GM23338 (cell line): ENCODE measurements around the gene RAB40C. TPM values are rescaled to one million over a fixed set of nuclear protein-coding genes. Genes with fewer than 3 reads are reported as not detected.

Source experiments
- ATAC-seq: fragments of 200-7000 bp; cut with Tn5 transposase; 3 replicates; pipeline ENCODE4 v1.9.1; 2020
- DNase-seq: peaks from one replicate; pipeline ENCODE4 v3.0.0-alpha.2; 2015; ENCODE audit warnings: low spot score
- H2AFZ ChIP-seq: fragments of 200-600 bp; sonication (generic); 2 replicates; pipeline ENCODE4 v1.8.0; 2016; ENCODE audit warnings: antibody characterized with exemption, mild to moderate bottlenecking, moderate library complexity
- H3F3A ChIP-seq: fragments of 200-600 bp; sonication (generic); replicated peaks from 2 replicates; pipeline ENCODE4 v1.8.0; 2017; ENCODE audit warnings: antibody characterized with exemption, mixed run types, low read depth
- H3K27ac ChIP-seq: fragments of 200-600 bp; sonication (generic); 2 replicates; pipeline ENCODE4 v1.6.1; 2016; ENCODE audit warnings: low read depth
- H3K27me3 ChIP-seq: fragments of 200-600 bp; sonication (generic); 2 replicates; pipeline ENCODE4 v1.8.0; 2016; ENCODE audit warnings: mild to moderate bottlenecking, mixed run types, moderate library complexity; ENCODE audit not compliant: insufficient read depth
- H3K36me3 ChIP-seq: fragments of 200-600 bp; sonication (generic); 2 replicates; pipeline ENCODE4 v1.8.0; 2016; ENCODE audit warnings: mild to moderate bottlenecking; ENCODE audit not compliant: insufficient read depth
- H3K4me1 ChIP-seq: fragments of 200-600 bp; sonication (generic); 2 replicates; pipeline ENCODE4 v1.8.0; 2016; ENCODE audit warnings: mild to moderate bottlenecking, moderate library complexity; ENCODE audit not compliant: insufficient read depth
- H3K4me2 ChIP-seq: fragments of 200-600 bp; sonication (generic); 2 replicates; pipeline ENCODE4 v1.7.1; 2017; ENCODE audit warnings: mixed run types
- H3K4me3 ChIP-seq: fragments of 200-600 bp; sonication (generic); 2 replicates; pipeline ENCODE4 v1.6.1; 2016; ENCODE audit warnings: mixed run types
- H3K79me2 ChIP-seq: fragments of 200-600 bp; sonication (generic); replicated peaks from 2 replicates; pipeline ENCODE4 v1.8.0; 2017; ENCODE audit warnings: mild to moderate bottlenecking; ENCODE audit not compliant: insufficient read depth
- H3K9me2 ChIP-seq: fragments of 200-600 bp; sonication (generic); 2 replicates; pipeline ENCODE4 v1.8.0; 2017; ENCODE audit not compliant: insufficient read depth
- H4K20me1 ChIP-seq: fragments of 200-600 bp; sonication (generic); replicated peaks from 2 replicates; pipeline ENCODE4 v1.8.0; 2017; ENCODE audit warnings: mild to moderate bottlenecking; ENCODE audit not compliant: insufficient read depth
- H3K27ac Mint-ChIP-seq: 2 replicates; pipeline ENCODE4 v1.8.0; 2020; ENCODE audit warnings: inconsistent platforms, mild to moderate bottlenecking, moderate library complexity, mixed read lengths
- H3K27me3 Mint-ChIP-seq: 3 replicates; pipeline ENCODE4 v1.8.0; 2022; ENCODE audit warnings: low read depth, mild to moderate bottlenecking, moderate library complexity, mixed read lengths, inconsistent platforms; ENCODE audit not compliant: insufficient read depth, poor library complexity
- H3K36me3 Mint-ChIP-seq: 3 replicates; pipeline ENCODE4 v1.8.0; 2021; ENCODE audit warnings: low read depth, mild to moderate bottlenecking, inconsistent platforms, moderate library complexity, mixed read lengths
- H3K4me1 Mint-ChIP-seq: 3 replicates; pipeline ENCODE4 v1.8.0; 2020; ENCODE audit warnings: mild to moderate bottlenecking, inconsistent platforms, mixed read lengths
- H3K4me3 Mint-ChIP-seq: 3 replicates; pipeline ENCODE4 v1.8.0; 2021; ENCODE audit warnings: moderate library complexity, mild to moderate bottlenecking, inconsistent platforms, mixed read lengths
- H3K9me3 Mint-ChIP-seq: 3 replicates; pipeline ENCODE4 v1.8.0; 2020; ENCODE audit warnings: moderate library complexity, mild to moderate bottlenecking, inconsistent platforms, mixed read lengths
- CREB1 ChIP-seq: fragments of 250-450 bp; sonication (Bioruptor Pico); IDR thresholded peaks from 2 replicates; pipeline ENCODE4 v1.5.0; 2020; ENCODE audit warnings: low read depth, mild to moderate bottlenecking, moderate library complexity
- EZH2 ChIP-seq: fragments of 200-600 bp; sonication (generic); IDR thresholded peaks from one replicate; pipeline ENCODE4 v1.8.0; 2017; ENCODE audit warnings: antibody characterized with exemption, mild to moderate bottlenecking, low read depth; ENCODE audit not compliant: unreplicated experiment
- EZH2phosphoT487 ChIP-seq: fragments of 200-600 bp; sonication (generic); IDR thresholded peaks from one replicate; pipeline ENCODE4 v1.8.1; 2018; ENCODE audit warnings: antibody characterized with exemption; ENCODE audit not compliant: unreplicated experiment
- JUNB ChIP-seq: IDR thresholded peaks from one replicate; pipeline ENCODE4 v1.6.1; 2016; ENCODE audit warnings: antibody characterized with exemption; ENCODE audit not compliant: unreplicated experiment
- NANOG ChIP-seq: IDR thresholded peaks from 2 replicates; pipeline ENCODE4 v1.6.1; 2016; ENCODE audit warnings: antibody characterized with exemption, borderline replicate concordance
- POLR2AphosphoS5 ChIP-seq: IDR thresholded peaks from 2 replicates; pipeline ENCODE4 v1.6.1; 2016; ENCODE audit warnings: antibody characterized with exemption, low read depth
- STAT1 ChIP-seq: IDR thresholded peaks from one replicate; pipeline ENCODE4 v1.6.1; 2016; ENCODE audit warnings: antibody characterized with exemption; ENCODE audit not compliant: unreplicated experiment
- ZNF114 ChIP-seq: fragments of 250-450 bp; sonication (Bioruptor Pico); IDR thresholded peaks from 2 replicates; pipeline ENCODE4 v1.5.0; 2020; ENCODE audit warnings: mild to moderate bottlenecking, moderate library complexity
- ZNF331 ChIP-seq: fragments of 250-450 bp; sonication (Bioruptor Pico); IDR thresholded peaks from 2 replicates; pipeline ENCODE4 v1.5.0; 2020; ENCODE audit warnings: low read depth, mild to moderate bottlenecking, moderate library complexity
- polyA plus RNA-seq: library from polyadenylated mRNA; unstranded; fragments of >200 nt; fragmentation: Nextera tagmentation; extraction: Ambion mirVana; gene quantifications from 2 replicates; pipeline ENCODE4 v1.2.1, GENCODE V29; 2016
- total RNA-seq: library from RNA; depleted of rRNA; stranded (reverse); fragments of >200 nt; shearing (Covaris generic); gene quantifications from 2 replicates; pipeline ENCODE4 v1.2.3, GENCODE V29; 2014
- TF ChIP-seq, protein P1 (sequence below): IDR thresholded peaks from 2 replicates; pipeline ENCODE4 v1.6.1; 2016; ENCODE audit warnings: antibody characterized with exemption
- TF ChIP-seq, protein P2 (sequence below): fragments of 250-450 bp; sonication (Bioruptor Pico); IDR thresholded peaks from 2 replicates; pipeline ENCODE4 v1.5.0; 2020; ENCODE audit warnings: mild to moderate bottlenecking, moderate library complexity
- TF ChIP-seq, protein P3 (sequence below), 2 experiments: fragments of 200-600 bp in 1 of 2; sonication (generic) in 1 of 2; conservative IDR thresholded peaks; 2 replicates each; pipeline versions ENCODE4 v1.5.1 to v1.6.1; 2016 to 2017; ENCODE audit warnings: antibody characterized with exemption in 2 of 2, low read depth in 2 of 2, mild to moderate bottlenecking in 2 of 2, moderate library complexity in 1 of 2
- TF ChIP-seq, protein P4 (sequence below): IDR thresholded peaks from one replicate; pipeline ENCODE4 v1.6.1; 2018; ENCODE audit warnings: antibody characterized with exemption; ENCODE audit not compliant: unreplicated experiment

Gene RAB40C
- total and polyA plus RNA-seq, 2 experiments from 2014 or later, result 11.2 to 24.6 TPM

DNA sequence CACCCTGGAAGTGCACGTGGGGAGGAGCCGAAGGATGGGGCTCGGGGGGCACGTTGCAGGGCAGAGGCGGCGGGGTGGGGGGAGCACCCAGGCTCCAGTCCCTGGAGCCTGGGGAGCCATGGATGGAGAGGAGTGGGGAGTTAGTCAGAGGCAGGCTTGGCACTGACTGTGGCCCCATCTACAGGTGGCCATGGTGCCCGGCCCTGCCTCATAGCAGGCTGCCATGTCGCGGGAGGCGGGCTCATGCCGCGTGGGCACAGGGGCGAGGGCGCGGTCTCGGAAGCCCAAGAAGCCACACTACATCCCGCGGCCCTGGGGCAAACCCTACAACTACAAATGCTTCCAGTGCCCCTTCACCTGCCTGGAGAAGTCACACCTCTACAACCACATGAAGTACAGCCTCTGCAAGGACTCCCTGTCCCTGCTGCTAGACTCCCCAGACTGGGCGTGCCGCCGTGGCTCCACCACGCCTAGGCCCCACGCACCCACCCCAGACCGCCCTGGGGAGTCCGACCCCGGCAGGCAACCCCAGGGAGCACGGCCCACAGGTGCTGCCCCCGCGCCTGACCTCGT, 26.7 kb upstream of the RAB40C start:
- Mint-ChIP-seq H3K27ac (no peak overlapping the region), H3K9me3 (no peaks in the 10 kb centered on the region), H3K27me3 (peaks cover 12% of the 10 kb centered on the region), H3K4me3 (no peak overlapping the region), H3K4me1 (no peaks in the 10 kb centered on the region), H3K36me3 (no peaks in the 10 kb centered on the region)
- Histone ChIP-seq H2AFZ (no peak overlapping the region), H4K20me1 (no peaks in the 10 kb centered on the region), H3K79me2 (no peaks in the 10 kb centered on the region), H3K9me2 (no peaks in the 10 kb centered on the region), H3K4me3 (no peak overlapping the region), H3K27me3 (peaks cover 34% of the 10 kb centered on the region), H3K4me1 (peaks cover 11% of the 10 kb centered on the region; the same call in 1 of the 2 replicates), H3K36me3 (no peaks in the 10 kb centered on the region), H3F3A (0 out of 2 replicates have a peak, but pooled peaks cover 2% of the 10 kb centered on the region), H3K4me2 (no peak overlapping the region), H3K27ac (no peak overlapping the region)
- no peak for ATAC-seq
- no peak for TF ChIP-seq JUNB
- no peak for TF ChIP-seq NANOG
- TF ChIP-seq, protein P1, sequence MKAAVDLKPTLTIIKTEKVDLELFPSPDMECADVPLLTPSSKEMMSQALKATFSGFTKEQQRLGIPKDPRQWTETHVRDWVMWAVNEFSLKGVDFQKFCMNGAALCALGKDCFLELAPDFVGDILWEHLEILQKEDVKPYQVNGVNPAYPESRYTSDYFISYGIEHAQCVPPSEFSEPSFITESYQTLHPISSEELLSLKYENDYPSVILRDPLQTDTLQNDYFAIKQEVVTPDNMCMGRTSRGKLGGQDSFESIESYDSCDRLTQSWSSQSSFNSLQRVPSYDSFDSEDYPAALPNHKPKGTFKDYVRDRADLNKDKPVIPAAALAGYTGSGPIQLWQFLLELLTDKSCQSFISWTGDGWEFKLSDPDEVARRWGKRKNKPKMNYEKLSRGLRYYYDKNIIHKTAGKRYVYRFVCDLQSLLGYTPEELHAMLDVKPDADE, result no peak
- TF ChIP-seq, protein P2, sequence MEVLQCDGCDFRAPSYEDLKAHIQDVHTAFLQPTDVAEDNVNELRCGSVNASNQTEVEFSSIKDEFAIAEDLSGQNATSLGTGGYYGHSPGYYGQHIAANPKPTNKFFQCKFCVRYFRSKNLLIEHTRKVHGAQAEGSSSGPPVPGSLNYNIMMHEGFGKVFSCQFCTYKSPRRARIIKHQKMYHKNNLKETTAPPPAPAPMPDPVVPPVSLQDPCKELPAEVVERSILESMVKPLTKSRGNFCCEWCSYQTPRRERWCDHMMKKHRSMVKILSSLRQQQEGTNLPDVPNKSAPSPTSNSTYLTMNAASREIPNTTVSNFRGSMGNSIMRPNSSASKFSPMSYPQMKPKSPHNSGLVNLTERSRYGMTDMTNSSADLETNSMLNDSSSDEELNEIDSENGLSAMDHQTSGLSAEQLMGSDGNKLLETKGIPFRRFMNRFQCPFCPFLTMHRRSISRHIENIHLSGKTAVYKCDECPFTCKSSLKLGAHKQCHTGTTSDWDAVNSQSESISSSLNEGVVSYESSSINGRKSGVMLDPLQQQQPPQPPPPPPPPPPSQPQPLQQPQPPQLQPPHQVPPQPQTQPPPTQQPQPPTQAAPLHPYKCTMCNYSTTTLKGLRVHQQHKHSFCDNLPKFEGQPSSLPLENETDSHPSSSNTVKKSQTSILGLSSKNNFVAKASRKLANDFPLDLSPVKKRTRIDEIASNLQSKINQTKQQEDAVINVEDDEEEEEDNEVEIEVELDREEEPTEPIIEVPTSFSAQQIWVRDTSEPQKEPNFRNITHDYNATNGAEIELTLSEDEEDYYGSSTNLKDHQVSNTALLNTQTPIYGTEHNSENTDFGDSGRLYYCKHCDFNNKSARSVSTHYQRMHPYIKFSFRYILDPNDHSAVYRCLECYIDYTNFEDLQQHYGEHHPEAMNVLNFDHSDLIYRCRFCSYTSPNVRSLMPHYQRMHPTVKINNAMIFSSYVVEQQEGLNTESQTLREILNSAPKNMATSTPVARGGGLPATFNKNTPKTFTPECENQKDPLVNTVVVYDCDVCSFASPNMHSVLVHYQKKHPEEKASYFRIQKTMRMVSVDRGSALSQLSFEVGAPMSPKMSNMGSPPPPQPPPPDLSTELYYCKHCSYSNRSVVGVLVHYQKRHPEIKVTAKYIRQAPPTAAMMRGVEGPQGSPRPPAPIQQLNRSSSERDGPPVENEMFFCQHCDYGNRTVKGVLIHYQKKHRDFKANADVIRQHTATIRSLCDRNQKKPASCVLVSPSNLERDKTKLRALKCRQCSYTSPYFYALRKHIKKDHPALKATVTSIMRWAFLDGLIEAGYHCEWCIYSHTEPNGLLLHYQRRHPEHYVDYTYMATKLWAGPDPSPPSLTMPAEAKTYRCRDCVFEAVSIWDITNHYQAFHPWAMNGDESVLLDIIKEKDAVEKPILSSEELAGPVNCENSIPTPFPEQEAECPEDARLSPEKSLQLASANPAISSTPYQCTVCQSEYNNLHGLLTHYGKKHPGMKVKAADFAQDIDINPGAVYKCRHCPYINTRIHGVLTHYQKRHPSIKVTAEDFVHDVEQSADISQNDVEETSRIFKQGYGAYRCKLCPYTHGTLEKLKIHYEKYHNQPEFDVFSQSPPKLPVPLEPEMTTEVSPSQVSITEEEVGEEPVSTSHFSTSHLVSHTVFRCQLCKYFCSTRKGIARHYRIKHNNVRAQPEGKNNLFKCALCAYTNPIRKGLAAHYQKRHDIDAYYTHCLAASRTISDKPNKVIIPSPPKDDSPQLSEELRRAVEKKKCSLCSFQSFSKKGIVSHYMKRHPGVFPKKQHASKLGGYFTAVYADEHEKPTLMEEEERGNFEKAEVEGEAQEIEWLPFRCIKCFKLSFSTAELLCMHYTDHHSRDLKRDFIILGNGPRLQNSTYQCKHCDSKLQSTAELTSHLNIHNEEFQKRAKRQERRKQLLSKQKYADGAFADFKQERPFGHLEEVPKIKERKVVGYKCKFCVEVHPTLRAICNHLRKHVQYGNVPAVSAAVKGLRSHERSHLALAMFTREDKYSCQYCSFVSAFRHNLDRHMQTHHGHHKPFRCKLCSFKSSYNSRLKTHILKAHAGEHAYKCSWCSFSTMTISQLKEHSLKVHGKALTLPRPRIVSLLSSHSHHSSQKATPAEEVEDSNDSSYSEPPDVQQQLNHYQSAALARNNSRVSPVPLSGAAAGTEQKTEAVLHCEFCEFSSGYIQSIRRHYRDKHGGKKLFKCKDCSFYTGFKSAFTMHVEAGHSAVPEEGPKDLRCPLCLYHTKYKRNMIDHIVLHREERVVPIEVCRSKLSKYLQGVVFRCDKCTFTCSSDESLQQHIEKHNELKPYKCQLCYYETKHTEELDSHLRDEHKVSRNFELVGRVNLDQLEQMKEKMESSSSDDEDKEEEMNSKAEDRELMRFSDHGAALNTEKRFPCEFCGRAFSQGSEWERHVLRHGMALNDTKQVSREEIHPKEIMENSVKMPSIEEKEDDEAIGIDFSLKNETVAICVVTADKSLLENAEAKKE (CRISPR knock-in tag), result no peak
- TF ChIP-seq ZNF331, result no peak
- no peak for TF ChIP-seq POLR2AphosphoS5
- no peak for TF ChIP-seq CREB1 (CRISPR knock-in tag)
- TF ChIP-seq, protein P3, sequence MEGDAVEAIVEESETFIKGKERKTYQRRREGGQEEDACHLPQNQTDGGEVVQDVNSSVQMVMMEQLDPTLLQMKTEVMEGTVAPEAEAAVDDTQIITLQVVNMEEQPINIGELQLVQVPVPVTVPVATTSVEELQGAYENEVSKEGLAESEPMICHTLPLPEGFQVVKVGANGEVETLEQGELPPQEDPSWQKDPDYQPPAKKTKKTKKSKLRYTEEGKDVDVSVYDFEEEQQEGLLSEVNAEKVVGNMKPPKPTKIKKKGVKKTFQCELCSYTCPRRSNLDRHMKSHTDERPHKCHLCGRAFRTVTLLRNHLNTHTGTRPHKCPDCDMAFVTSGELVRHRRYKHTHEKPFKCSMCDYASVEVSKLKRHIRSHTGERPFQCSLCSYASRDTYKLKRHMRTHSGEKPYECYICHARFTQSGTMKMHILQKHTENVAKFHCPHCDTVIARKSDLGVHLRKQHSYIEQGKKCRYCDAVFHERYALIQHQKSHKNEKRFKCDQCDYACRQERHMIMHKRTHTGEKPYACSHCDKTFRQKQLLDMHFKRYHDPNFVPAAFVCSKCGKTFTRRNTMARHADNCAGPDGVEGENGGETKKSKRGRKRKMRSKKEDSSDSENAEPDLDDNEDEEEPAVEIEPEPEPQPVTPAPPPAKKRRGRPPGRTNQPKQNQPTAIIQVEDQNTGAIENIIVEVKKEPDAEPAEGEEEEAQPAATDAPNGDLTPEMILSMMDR (conservative IDR thresholded peaks at IDR 0.05; ENCODE audit: low read depth in 2 of 2), result no peak
- no peak for TF ChIP-seq EZH2
- TF ChIP-seq, protein P4, sequence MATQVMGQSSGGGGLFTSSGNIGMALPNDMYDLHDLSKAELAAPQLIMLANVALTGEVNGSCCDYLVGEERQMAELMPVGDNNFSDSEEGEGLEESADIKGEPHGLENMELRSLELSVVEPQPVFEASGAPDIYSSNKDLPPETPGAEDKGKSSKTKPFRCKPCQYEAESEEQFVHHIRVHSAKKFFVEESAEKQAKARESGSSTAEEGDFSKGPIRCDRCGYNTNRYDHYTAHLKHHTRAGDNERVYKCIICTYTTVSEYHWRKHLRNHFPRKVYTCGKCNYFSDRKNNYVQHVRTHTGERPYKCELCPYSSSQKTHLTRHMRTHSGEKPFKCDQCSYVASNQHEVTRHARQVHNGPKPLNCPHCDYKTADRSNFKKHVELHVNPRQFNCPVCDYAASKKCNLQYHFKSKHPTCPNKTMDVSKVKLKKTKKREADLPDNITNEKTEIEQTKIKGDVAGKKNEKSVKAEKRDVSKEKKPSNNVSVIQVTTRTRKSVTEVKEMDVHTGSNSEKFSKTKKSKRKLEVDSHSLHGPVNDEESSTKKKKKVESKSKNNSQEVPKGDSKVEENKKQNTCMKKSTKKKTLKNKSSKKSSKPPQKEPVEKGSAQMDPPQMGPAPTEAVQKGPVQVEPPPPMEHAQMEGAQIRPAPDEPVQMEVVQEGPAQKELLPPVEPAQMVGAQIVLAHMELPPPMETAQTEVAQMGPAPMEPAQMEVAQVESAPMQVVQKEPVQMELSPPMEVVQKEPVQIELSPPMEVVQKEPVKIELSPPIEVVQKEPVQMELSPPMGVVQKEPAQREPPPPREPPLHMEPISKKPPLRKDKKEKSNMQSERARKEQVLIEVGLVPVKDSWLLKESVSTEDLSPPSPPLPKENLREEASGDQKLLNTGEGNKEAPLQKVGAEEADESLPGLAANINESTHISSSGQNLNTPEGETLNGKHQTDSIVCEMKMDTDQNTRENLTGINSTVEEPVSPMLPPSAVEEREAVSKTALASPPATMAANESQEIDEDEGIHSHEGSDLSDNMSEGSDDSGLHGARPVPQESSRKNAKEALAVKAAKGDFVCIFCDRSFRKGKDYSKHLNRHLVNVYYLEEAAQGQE, result no peak
- no peak for TF ChIP-seq STAT1
- TF ChIP-seq EZH2phosphoT487, result no peak
- no peak for TF ChIP-seq ZNF114 (CRISPR knock-in tag)
- no peak for DNase-seq
